NCI-H2227 treated with DMSO at 0.1 percent for 48 hours (cell line): ENCODE results near the gene CCBE1.
"Not testable (repeated sequence)": the region's sequence is repeated elsewhere in the genome, so short reads cannot be mapped to it uniquely, and the experiment has no call there.

ENCODE experiments used
- DNase-seq: peaks from one replicate; lab custom pipeline; 2025; lab: John Stamatoyannopoulos, UW

CCBE1 gene

GRCh38 chr18:59697236-59697932, at the start of gene CCBE1:
Gene CCBE1, minus strand, starts transcription at chr18:59697423.
- DNase-seq = peak; percentile 50

- no peak for DNase-seq
Observed at GRCh38 chr18:59744271-59744721, 47.1 kb upstream of the CCBE1 start.

GRCh38 chr18:59743566-59743965, 46.3 kb upstream of the CCBE1 start:
- no peak for DNase-seq

- DNase-seq = no peak
Observed at GRCh38 chr18:59742325-59743111, 45.3 kb upstream of the CCBE1 start.

GRCh38 chr18:59740141-59740540, 42.9 kb upstream of the CCBE1 start:
- DNase-seq = no peak

- no peak for DNase-seq
Observed at GRCh38 chr18:59737776-59738300, 40.6 kb upstream of the CCBE1 start.

- DNase-seq = not testable (repeated sequence)
Observed at GRCh38 chr18:59737335-59737734, 40.1 kb upstream of the CCBE1 start.

- DNase-seq = no peak
Observed at GRCh38 chr18:59736061-59736460, 38.8 kb upstream of the CCBE1 start.

- no peak for DNase-seq
Observed at GRCh38 chr18:59735269-59735860, 38.1 kb upstream of the CCBE1 start.

- no peak for DNase-seq
Observed at GRCh38 chr18:59733421-59733820, 36.2 kb upstream of the CCBE1 start.

- DNase-seq = no peak
Observed at GRCh38 chr18:59730896-59731295, 33.7 kb upstream of the CCBE1 start.

GRCh38 chr18:59729781-59730180, 32.6 kb upstream of the CCBE1 start:
- DNase-seq = no peak

GRCh38 chr18:59728816-59729215, 31.6 kb upstream of the CCBE1 start:
- no peak for DNase-seq

GRCh38 chr18:59725142-59725541, 27.9 kb upstream of the CCBE1 start:
- no peak for DNase-seq

- no peak for DNase-seq
Observed at GRCh38 chr18:59724103-59724502, 26.9 kb upstream of the CCBE1 start.

GRCh38 chr18:59721931-59722330, 24.7 kb upstream of the CCBE1 start:
- no peak for DNase-seq

GRCh38 chr18:59721211-59721610, 24.0 kb upstream of the CCBE1 start:
- DNase-seq = no peak

GRCh38 chr18:59719544-59720181, 22.4 kb upstream of the CCBE1 start:
- DNase-seq = no peak

- no peak for DNase-seq
Observed at GRCh38 chr18:59718464-59719157, 21.4 kb upstream of the CCBE1 start.

- DNase-seq = no peak
Observed at GRCh38 chr18:59718108-59718463, 20.9 kb upstream of the CCBE1 start.

- DNase-seq = no peak
Observed at GRCh38 chr18:59717291-59717690, 20.1 kb upstream of the CCBE1 start.

GRCh38 chr18:59715966-59716369, 18.7 kb upstream of the CCBE1 start:
- DNase-seq = no peak
